Liver (tissue), 9 donors: ENCODE measurements around the gene RIMBP2. TPM values are rescaled to one million over a fixed set of nuclear protein-coding genes. Genes with fewer than 3 reads are reported as not detected.

ENCODE experiments used
- DNase-seq: peaks from one replicate; pipeline ENCODE4 v3.0.0-alpha.2; 2017; ENCODE audit warnings: low spot score
- H3K27ac ChIP-seq, 2 donors: one replicate each; pipeline ENCODE4 v1.7.0; 2013; ENCODE audit warnings: inconsistent platforms in 2 of 2, low read length in 2 of 2, control low read depth in 1 of 2, low read depth in 1 of 2, mild to moderate bottlenecking in 1 of 2
- H3K27me3 ChIP-seq, 4 donors: one replicate each; pipeline versions ENCODE4 v1.6.1 to v1.7.0; 2013; ENCODE audit warnings: low read length in 3 of 4, inconsistent platforms in 1 of 4, mild to moderate bottlenecking in 1 of 4, moderate library complexity in 1 of 4; ENCODE audit not compliant: control insufficient read depth in 4 of 4, insufficient read depth in 4 of 4
- H3K36me3 ChIP-seq, 4 donors: one replicate each; pipeline versions ENCODE4 v1.6.1 to v1.7.0; 2013; ENCODE audit warnings: low read length in 3 of 4, mild to moderate bottlenecking in 3 of 4, low read depth in 1 of 4, moderate library complexity in 1 of 4; ENCODE audit not compliant: control insufficient read depth in 4 of 4, insufficient read depth in 3 of 4
- H3K4me1 ChIP-seq, 4 donors: one replicate each; pipeline versions ENCODE4 v1.6.1 to v1.7.0; 2013; ENCODE audit warnings: low read length in 3 of 4, mild to moderate bottlenecking in 3 of 4, moderate library complexity in 1 of 4; ENCODE audit not compliant: control insufficient read depth in 4 of 4, insufficient read depth in 4 of 4
- H3K4me3 ChIP-seq, 3 donors: one replicate each; pipeline versions ENCODE4 v1.6.1 to v1.7.0; 2013; ENCODE audit warnings: low read length in 3 of 3, control low read depth in 1 of 3, low read depth in 1 of 3, mild to moderate bottlenecking in 1 of 3
- H3K9ac ChIP-seq, 2 donors: one replicate each; pipeline ENCODE4 v1.7.0; 2013; ENCODE audit warnings: low read length in 2 of 2, mild to moderate bottlenecking in 2 of 2, moderate library complexity in 2 of 2, control low read depth in 1 of 2, low read depth in 1 of 2
- H3K9me3 ChIP-seq, 4 donors: one replicate each; pipeline versions ENCODE4 v1.6.1 to v1.7.0; 2013; ENCODE audit warnings: low read length in 3 of 4; ENCODE audit not compliant: control insufficient read depth in 4 of 4
- FOXA2 ChIP-seq: IDR thresholded peaks from 2 replicates; pipeline ENCODE4 v1.6.1; 2016; ENCODE audit warnings: antibody characterized with exemption
- HNF4A ChIP-seq, 2 donors: conservative IDR thresholded peaks; 2 replicates each; pipeline ENCODE4 v1.6.1; 2016; ENCODE audit warnings: antibody characterized with exemption in 2 of 2, mild to moderate bottlenecking in 2 of 2
- HNF4G ChIP-seq: IDR thresholded peaks from 2 replicates; pipeline ENCODE4 v1.6.1; 2016; ENCODE audit warnings: antibody characterized with exemption
- NR2F2 ChIP-seq: IDR thresholded peaks from 2 replicates; pipeline ENCODE4 v1.6.1; 2016; ENCODE audit warnings: antibody characterized with exemption
- RAD21 ChIP-seq, 2 donors: IDR thresholded peaks; 2 replicates each; pipeline ENCODE4 v1.6.1; 2016; ENCODE audit warnings: antibody characterized with exemption in 2 of 2, mild to moderate bottlenecking in 2 of 2
- RXRA ChIP-seq, 2 donors: IDR thresholded peaks; 2 replicates each; pipeline ENCODE4 v1.6.1; 2017 to 2018; ENCODE audit warnings: antibody characterized with exemption in 2 of 2, mild to moderate bottlenecking in 1 of 2
- SP1 ChIP-seq: IDR thresholded peaks from 2 replicates; pipeline ENCODE4 v1.6.1; 2018; ENCODE audit warnings: antibody characterized with exemption, mild to moderate bottlenecking
- TAF1 ChIP-seq: conservative IDR thresholded peaks from 2 replicates; pipeline ENCODE4 v1.6.1; 2016; ENCODE audit warnings: antibody characterized with exemption, mild to moderate bottlenecking
- YY1 ChIP-seq: IDR thresholded peaks from 2 replicates; pipeline ENCODE4 v1.6.1; 2016; ENCODE audit warnings: antibody characterized with exemption, mild to moderate bottlenecking
- WGBS: extraction: QIAGEN DNeasy Blood & Tissue Kit; methylation state at CpG from one replicate; pipeline ENCODE4 v1.1.7; 2013; 5-methylcytosine and 5-hydroxymethylcytosine counted together
- polyA plus RNA-seq, 2 donors: library from polyadenylated mRNA; stranded (reverse) in 1 of 2; unstranded in 1 of 2; fragments of 200-250 nt in 1 of 2; fragments of >200 nt in 1 of 2; fragmentation: Nextera tagmentation in 1 of 2; extraction: Ambion mirVana in 1 of 2; gene quantifications; one replicate each; pipeline versions ENCODE4 v1.2.1 to v1.2.3, GENCODE V29; 2013 to 2015
- total RNA-seq, 2 donors: library from RNA; depleted of rRNA; stranded (reverse); fragments of >200 nt; gene quantifications; one replicate each; pipeline ENCODE4 v1.2.3, GENCODE V29; 2014
- TF ChIP-seq, protein P1 (sequence below): IDR thresholded peaks from 2 replicates; pipeline ENCODE4 v1.6.1; 2016; ENCODE audit warnings: antibody characterized with exemption, mild to moderate bottlenecking
- TF ChIP-seq, protein P2 (sequence below): fragments of 150-350 bp; IDR thresholded peaks from 2 replicates; pipeline ENCODE4 v1.5.1; 2017; ENCODE audit warnings: improper control_type of control experiment, low read depth, low read length; ENCODE audit not compliant: missing input control
- TF ChIP-seq, protein P3 (sequence below): IDR thresholded peaks from 2 replicates; pipeline ENCODE4 v1.6.1; 2016; ENCODE audit warnings: antibody characterized with exemption
- TF ChIP-seq, protein P4 (sequence below): IDR thresholded peaks from 2 replicates; pipeline ENCODE4 v1.6.1; 2016; ENCODE audit warnings: antibody characterized with exemption
- donor health status: healthy.
- donor health status: healthy.
- donor health status: healthy.
- donor health status: healthy.
- donor health status: healthy.

The RIMBP2 gene
- total and polyA plus RNA-seq, 4 donors = 0.01 to 0.17 (median 0.09) TPM; not detected in 1

DNA sequence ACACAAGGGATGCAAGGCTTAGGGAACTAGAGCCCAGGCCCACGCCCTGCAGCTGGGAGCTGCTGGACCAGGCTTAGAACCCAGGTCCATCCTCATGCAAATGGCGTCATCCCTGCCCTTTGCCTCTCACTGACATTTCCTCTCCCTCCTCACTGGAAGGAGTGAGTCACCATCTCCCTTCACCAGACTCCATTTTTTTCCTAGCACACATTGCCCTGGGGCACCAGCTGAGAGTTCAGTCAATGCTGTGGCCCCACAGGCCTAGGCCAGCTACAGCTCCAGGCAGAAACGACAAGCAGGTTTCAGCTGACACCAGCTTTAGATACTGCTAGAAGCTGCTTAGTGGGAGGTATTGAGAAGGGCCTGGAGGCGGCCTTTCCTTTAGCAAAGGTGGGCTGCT, 98.9 kb downstream of the RIMBP2 start (continued):
- TF ChIP-seq, protein P1, sequence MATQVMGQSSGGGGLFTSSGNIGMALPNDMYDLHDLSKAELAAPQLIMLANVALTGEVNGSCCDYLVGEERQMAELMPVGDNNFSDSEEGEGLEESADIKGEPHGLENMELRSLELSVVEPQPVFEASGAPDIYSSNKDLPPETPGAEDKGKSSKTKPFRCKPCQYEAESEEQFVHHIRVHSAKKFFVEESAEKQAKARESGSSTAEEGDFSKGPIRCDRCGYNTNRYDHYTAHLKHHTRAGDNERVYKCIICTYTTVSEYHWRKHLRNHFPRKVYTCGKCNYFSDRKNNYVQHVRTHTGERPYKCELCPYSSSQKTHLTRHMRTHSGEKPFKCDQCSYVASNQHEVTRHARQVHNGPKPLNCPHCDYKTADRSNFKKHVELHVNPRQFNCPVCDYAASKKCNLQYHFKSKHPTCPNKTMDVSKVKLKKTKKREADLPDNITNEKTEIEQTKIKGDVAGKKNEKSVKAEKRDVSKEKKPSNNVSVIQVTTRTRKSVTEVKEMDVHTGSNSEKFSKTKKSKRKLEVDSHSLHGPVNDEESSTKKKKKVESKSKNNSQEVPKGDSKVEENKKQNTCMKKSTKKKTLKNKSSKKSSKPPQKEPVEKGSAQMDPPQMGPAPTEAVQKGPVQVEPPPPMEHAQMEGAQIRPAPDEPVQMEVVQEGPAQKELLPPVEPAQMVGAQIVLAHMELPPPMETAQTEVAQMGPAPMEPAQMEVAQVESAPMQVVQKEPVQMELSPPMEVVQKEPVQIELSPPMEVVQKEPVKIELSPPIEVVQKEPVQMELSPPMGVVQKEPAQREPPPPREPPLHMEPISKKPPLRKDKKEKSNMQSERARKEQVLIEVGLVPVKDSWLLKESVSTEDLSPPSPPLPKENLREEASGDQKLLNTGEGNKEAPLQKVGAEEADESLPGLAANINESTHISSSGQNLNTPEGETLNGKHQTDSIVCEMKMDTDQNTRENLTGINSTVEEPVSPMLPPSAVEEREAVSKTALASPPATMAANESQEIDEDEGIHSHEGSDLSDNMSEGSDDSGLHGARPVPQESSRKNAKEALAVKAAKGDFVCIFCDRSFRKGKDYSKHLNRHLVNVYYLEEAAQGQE = no peak
- TF ChIP-seq RXRA (IDR thresholded peaks at IDR 0.05) = no peak
- TF ChIP-seq FOXA2 = no peak
- TF ChIP-seq, protein P2, sequence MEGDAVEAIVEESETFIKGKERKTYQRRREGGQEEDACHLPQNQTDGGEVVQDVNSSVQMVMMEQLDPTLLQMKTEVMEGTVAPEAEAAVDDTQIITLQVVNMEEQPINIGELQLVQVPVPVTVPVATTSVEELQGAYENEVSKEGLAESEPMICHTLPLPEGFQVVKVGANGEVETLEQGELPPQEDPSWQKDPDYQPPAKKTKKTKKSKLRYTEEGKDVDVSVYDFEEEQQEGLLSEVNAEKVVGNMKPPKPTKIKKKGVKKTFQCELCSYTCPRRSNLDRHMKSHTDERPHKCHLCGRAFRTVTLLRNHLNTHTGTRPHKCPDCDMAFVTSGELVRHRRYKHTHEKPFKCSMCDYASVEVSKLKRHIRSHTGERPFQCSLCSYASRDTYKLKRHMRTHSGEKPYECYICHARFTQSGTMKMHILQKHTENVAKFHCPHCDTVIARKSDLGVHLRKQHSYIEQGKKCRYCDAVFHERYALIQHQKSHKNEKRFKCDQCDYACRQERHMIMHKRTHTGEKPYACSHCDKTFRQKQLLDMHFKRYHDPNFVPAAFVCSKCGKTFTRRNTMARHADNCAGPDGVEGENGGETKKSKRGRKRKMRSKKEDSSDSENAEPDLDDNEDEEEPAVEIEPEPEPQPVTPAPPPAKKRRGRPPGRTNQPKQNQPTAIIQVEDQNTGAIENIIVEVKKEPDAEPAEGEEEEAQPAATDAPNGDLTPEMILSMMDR = no peak
- no peak for TF ChIP-seq HNF4A (conservative IDR thresholded peaks at IDR 0.05)
- no peak for TF ChIP-seq NR2F2

DNA sequence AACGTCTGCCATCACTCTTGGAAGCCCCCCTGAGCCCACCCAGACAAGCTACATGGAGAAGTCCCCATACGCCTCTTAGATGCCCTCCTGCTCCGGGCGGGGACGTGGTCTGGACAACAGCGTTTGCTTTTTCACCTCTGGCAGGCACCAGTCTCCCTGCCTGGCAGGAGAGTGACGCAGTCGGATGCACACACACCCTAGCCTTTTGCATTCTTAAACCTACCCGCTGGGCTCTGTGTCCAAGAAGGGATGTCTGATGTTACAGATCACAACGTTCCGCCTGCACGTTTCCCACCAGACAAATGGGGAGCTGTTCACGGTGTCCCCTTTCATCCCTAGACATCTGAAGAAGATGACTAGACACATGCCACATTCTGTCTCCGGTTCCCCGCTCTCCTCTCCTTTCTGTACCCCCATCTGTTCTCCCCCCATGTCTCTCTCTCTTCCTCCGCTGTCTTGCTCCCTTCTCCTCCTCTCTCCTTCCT, 100.2 kb downstream of the RIMBP2 start:
- no peaks in the 10 kb centered on the region for H3K4me1 ChIP-seq
- H3K9ac ChIP-seq = no peak overlapping the region
- peaks cover 0 to 2% (median 0%) of the 10 kb centered on the region in 4 donors for H3K9me3 ChIP-seq
- H3K27ac ChIP-seq = no peak overlapping the region
- WGBS = 88% methylated on average over 16 of the region's 16 CpGs
- no peaks in the 10 kb centered on the region for H3K36me3 ChIP-seq
- H3K27me3 ChIP-seq = no peaks in the 10 kb centered on the region
- H3K4me3 ChIP-seq = no peak overlapping the region
- TF ChIP-seq, protein P3, sequence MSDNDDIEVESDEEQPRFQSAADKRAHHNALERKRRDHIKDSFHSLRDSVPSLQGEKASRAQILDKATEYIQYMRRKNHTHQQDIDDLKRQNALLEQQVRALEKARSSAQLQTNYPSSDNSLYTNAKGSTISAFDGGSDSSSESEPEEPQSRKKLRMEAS = no peak
- TF ChIP-seq SP1 (no peak), HNF4A (conservative IDR thresholded peaks at IDR 0.05) (no peak), TAF1 (no peak), HNF4G (no peak), FOXA2 (no peak), YY1 (no peak), RXRA (IDR thresholded peaks at IDR 0.05) (no peak), RAD21 (IDR thresholded peaks at IDR 0.05) (no peak)
- TF ChIP-seq, protein P1 = no peak
- TF ChIP-seq, protein P4, sequence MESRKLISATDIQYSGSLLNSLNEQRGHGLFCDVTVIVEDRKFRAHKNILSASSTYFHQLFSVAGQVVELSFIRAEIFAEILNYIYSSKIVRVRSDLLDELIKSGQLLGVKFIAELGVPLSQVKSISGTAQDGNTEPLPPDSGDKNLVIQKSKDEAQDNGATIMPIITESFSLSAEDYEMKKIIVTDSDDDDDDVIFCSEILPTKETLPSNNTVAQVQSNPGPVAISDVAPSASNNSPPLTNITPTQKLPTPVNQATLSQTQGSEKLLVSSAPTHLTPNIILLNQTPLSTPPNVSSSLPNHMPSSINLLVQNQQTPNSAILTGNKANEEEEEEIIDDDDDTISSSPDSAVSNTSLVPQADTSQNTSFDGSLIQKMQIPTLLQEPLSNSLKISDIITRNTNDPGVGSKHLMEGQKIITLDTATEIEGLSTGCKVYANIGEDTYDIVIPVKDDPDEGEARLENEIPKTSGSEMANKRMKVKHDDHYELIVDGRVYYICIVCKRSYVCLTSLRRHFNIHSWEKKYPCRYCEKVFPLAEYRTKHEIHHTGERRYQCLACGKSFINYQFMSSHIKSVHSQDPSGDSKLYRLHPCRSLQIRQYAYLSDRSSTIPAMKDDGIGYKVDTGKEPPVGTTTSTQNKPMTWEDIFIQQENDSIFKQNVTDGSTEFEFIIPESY = no peak
- TF ChIP-seq, protein P2 = no peak
- DNase-seq = no peak
